NCI-H2081 treated with DMSO at 0.1 percent for 48 hours (cell line): ENCODE data around the gene MVP.
"Not testable (repeated sequence)": the region's sequence is repeated elsewhere in the genome, so short reads cannot be mapped to it uniquely, and the experiment has no call there.

ENCODE experiments used
- DNase-seq: peaks from one replicate; lab custom pipeline; 2025; lab: John Stamatoyannopoulos, UW

MVP gene

DNA sequence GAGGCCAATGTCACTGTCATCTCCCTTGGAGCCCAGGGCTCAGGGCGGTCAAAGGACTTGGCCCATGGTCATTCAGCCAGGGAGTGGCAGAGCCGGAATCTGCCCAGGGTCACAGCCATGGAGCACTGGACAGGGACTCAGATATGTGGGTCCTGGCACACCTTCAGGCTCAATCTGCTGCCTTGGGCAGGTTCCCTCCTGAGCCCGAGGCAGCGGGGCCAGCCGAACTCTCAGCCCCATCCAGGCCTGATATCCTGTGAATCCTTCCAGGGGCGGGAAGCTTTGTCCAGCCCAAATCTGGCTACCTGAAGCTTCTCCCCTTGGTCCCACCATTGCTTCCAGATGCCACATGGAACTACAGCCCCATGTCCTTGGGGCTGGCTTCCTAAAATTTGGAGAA is 54.9 kb downstream of the MVP start:
- no peak for DNase-seq

- no peak for DNase-seq
These were observed 55.9 kb downstream of the MVP start for GRCh38 chr16:29876217-29876593.

GRCh38 chr16:29876594-29877249 is 56.5 kb downstream of the MVP start:
- DNase-seq, result no peak

DNA sequence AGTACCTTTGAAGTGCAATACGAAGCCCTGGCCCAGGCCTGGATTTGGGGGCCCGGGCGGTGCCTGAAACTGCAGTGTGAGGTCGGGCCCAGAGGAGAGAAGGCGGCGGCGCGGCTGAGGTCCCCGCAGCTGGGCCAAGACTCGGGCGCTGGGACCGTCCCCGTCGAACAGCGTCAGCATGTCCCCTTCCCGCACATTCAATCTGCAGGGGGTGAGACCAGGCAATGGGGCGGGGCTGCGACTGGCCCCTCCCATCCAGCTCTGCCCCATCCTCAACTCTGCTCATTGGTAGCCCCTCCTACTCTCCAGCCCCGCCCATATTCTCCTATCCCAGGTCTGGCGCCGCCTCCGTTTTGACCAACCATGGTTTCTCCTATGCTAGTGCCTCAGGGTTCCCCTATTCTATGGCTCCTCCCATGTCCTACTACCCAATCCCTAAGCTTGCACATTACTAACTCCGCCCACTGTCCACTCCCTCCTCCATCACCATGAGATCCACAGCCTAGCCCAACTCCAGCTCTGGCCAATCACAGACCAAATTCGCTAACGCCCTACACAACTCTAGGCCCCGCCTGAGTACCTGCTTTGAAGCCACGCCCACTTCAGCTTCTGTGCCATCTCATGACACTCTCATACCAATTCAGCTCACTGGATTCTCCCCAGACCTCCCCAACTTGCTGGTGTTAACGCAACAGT is 57.2 kb downstream of the MVP start:
- no peak for DNase-seq

DNA sequence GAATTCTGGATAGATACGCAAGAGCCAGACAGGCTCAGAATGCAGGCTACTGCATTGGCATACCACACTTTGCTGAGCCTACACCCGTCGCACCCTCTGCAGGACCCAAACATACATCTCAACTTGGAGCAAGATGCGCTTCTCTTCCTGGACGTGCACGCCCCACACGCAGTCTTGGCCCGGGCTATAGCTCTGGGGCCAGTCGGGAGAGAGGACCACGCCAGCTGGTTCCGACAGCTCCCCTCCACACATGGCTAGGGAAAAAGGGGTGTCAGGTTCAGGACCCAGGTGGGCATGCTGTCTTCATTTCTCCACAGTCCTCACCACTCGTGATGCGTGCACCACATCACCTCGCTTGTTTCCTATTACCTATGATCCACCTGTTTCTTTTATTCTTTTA is 57.9 kb downstream of the MVP start:
- DNase-seq, result no peak

DNA sequence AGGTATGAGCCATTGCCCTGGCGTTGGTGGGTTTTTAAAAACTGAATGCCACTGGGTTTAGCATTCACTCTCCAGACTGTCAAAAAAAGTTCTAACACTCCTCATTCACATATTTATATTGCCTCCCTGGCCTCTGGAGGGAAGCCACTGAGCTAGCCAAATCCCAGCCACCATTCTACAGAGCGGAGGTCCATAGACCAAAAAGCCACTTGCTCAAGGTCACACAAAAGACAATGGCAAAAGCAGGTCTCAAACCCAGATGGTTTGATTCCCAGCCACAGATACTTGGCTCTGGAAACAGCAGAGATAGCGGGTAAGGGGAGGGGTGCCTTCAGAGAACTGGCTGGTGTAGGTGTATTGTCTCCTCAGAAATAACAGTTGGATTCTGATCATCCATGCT is 60.8 kb downstream of the MVP start:
- no peak for DNase-seq

DNA sequence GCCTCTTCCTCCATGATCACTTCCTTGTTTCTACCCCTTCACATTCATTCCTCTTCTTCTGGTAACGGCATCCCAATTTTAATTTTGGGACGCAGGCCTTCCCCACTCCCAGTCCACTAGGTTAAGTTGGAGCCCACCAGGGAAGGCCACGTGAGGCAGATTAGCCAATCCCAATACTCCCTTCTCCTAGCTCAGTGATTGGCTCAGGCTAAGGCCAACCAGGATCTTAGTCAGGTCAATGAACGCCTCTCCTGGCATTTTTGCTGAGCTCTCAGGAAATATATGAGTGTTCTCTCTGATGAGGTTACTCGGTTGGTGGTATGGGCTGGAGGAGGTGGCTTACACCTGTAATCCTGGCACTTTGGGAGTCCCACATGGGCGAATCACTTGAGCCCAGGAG is 63.7 kb downstream of the MVP start:
- DNase-seq, result no peak

DNA sequence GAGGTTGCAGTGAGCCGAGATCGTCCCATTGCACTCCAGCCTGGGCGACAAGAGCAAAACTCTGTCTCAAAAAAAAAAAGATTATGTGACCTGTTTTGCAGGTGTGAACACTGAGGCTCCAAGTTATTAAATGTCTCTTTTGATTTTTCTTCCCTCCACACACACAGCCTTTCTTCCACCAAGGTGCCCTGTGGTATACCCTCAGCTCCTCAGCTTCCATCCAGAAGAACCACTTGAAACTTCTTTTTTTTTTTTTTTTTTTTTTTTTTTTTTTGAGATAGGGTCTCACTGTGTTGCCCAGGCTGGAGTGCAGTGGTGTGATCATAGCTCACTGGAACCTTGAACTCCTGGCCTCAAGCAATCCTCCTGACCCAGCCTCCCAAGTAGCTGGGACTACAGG is 69.1 kb downstream of the MVP start:
- DNase-seq, result not testable (repeated sequence)

GRCh38 chr16:29891525-29892457 is 71.5 kb downstream of the MVP start:
- DNase-seq, result no peak

- no peak for DNase-seq
These were observed 72.2 kb downstream of the MVP start for GRCh38 chr16:29892458-29892813.

GRCh38 chr16:29893553-29893952 is 73.3 kb downstream of the MVP start:
- no peak for DNase-seq

DNA sequence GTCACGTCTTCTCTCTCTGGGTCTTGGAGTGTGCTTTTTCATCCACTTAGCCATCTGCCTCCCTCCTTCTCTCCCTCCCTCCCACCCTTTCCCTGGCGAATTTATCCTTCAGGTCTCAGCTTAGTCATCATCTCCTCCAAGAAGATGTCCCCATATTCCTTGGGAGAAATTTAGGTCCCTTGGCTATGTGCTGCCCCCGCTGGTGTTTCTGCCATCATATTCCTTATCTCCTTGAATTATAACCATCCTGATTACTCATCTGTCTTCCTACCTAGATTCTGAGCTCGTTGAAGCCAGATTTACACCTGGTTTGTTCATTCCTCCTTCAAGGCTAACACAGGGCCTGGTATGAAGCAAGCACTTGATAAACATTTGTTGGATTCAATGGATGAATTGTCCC is 74.1 kb downstream of the MVP start:
- DNase-seq, result no peak

- DNase-seq, result no peak
These were observed 76.6 kb downstream of the MVP start for GRCh38 chr16:29896841-29897240.

DNA sequence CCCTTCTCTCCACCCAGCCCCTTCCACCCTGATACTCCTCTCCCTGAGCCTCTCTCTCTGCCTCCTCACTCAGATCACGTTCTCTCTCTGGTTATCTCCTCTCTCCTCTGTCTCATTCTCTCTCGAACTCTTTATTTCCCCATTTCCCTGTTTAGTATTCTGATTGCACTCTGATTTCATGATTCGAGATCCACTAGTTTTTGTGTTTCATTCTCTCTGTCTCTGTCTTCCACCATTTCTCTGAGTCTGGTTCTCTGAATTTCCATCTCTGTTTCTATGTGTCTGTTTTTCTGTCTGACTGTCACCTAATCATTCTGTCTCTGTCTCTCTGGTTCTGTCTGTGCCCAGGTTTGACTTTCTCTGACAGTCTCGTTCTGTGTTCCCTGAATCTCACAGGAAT is 77.1 kb downstream of the MVP start:
- no peak for DNase-seq
